ENCODE measurements around the gene ZC3H4.
A peak's percentile ranks its signal among the peaks of the same experiment; 100 is the strongest.
"Not testable (repeated sequence)": the region's sequence is repeated elsewhere in the genome, so short reads cannot be mapped to it uniquely, and the experiment has no call there.

Gene ZC3H4

DNA sequence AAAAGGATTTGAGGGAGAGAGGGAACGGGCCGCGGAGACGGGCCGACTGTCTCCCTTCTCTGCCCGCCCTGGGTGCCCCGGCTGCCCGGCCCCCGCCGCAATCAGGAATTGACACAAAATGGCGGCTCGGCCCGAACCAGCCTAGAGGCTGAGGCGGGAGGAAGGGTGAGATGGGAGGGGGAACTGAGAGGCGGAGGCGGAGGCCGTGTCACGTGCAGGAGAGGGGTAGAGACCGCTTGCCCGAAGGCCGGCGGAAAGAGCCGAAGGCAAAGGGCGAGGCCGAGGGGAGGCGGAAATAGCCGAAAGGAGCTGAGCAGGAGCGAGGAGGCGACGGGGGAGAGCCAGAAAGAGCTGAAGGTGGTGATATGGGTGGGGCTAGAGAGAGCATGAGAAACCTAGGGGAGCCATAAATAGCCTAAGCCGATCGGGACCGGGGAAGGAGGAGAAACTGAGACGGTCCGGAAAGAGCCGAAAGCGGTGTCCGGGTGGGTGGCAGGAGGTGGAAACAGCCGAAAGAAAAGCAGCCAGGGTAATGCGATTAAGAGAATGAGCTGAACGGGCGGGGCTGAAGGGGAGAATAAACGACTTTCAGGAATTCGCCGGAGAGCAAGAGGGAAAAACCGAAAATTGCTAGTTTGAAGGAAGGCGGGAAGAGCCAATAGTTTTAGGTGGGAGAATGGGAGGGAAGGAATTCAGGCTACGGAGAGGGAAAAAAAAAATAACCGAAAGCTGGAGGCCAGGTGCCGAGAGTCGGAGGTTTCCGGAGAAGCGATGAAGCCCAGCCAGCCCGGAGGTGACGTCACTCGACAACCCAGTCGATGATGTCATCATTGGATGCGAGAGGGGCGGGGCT lies at the start of gene ZC3H4:
Gene ZC3H4, minus strand, starts transcription at position 780 of the 853 bp plus-strand sequence. CDS start 1,192 bp downstream, outside the sequence.
- peak; percentile 97 to 99 for DNase-seq (ENCODE audit: extremely low read depth in 1 of 2, low read depth in 1 of 2)

DNA sequence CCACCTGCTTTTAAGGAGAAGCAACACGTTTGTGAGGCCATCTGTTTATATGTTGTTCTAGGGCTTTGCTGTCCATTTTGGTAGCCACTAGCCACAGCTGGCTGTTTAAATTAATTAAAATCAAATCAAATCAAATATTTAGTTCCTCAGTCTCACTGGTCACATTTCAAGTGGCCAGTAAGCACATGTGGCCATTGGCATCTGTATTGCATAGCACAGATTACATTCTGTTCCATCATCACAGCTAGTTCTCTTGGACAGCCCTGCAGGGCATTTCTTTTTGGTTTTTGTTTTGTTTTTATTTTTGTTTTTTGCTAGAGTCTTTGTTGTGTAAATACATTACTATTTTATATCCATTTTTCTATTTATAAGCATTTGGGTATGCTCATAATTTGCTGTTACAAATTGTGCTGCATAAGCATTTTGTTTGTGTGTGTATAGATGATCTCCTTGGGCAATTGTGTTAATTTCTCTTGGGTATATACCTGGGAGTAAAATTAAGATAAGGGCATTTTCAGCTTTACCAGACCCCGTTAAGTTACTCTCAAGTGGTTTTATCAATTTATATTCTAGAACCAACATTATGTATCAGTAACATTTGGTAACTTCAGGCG lies 48.4 kb upstream of the ZC3H4 start:
- no peak for DNase-seq (ENCODE audit: extremely low read depth in 1 of 2, low read depth in 1 of 2)

- no peak for DNase-seq (ENCODE audit: extremely low read depth in 1 of 2, low read depth in 1 of 2)
These were observed 45.4 kb upstream of the ZC3H4 start for GRCh38 chr19:47158879-47159503.

GRCh38 chr19:47158367-47158791 lies 44.8 kb upstream of the ZC3H4 start:
- no peak for DNase-seq (ENCODE audit: extremely low read depth in 1 of 2, low read depth in 1 of 2)

GRCh38 chr19:47157431-47158321 lies 44.1 kb upstream of the ZC3H4 start:
- no peak for DNase-seq (ENCODE audit: extremely low read depth in 1 of 2, low read depth in 1 of 2)

- no peak for DNase-seq (ENCODE audit: extremely low read depth in 1 of 2, low read depth in 1 of 2)
These were observed 43.4 kb upstream of the ZC3H4 start for GRCh38 chr19:47156861-47157430.

DNA sequence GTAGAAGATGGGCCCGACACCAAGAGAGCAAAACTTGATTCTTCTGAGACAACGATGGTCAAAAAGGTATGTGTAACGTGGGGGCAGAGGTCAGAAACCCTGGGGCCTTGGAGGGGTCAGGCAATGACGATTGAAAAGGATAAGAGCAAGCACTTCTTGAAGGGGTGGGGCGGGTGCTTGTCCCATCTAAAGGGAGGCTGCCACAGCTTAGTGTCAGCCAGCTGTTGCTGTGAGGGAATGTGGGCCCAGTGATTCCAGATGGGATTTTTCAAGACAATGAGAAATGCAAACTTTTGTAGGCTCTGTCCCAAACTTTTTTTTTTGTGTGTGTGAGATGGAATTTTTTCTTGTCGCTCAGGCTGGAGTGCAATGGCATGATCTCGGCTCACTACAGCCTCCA lies 41.6 kb upstream of the ZC3H4 start:
- no peak for DNase-seq (ENCODE audit: extremely low read depth in 1 of 2, low read depth in 1 of 2)

GRCh38 chr19:47153266-47153665 lies 39.7 kb upstream of the ZC3H4 start:
- DNase-seq (ENCODE audit: extremely low read depth in 1 of 2, low read depth in 1 of 2), result no peak

DNA sequence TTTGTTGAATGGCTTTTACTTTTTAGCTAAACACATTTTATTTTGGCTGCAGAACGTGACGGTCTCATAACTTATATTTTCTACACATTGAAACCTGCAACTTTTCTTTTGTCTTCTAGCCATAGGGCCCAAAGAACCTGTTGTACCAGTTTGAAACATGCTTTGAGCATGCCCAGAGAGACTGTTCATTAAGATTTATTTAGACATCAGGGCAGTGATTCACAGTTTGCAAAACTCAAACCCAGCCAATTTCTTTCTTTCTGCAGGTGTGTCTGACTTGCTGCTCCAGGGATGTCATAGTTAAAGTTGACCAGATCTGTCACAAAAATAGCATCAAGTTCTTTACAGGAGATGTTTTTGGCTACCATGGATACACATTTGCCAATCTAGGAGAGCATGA lies 39.1 kb upstream of the ZC3H4 start:
- no peak for DNase-seq (ENCODE audit: extremely low read depth in 1 of 2, low read depth in 1 of 2)

DNA sequence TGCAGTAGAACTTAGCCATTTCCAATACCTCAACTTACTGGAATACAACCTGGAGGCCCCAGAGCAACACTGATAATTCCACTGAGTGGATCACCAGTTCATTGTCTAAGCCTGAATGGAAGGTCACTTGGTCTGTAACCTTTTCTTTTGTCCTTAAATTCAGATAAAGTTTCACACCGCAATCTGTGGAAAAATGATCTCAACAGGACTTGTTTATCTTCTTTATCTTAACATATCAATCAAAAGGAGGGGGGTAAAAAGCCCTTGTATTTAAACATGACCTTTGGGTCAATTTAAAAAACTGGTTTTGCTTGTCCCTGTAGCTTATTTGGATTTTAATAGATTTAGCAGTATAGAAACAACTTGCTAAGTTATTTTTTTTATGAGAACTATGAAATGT lies 38.6 kb upstream of the ZC3H4 start:
- DNase-seq (ENCODE audit: extremely low read depth in 1 of 2, low read depth in 1 of 2), result no peak

- DNase-seq (ENCODE audit: extremely low read depth in 1 of 2, low read depth in 1 of 2), result no peak
These were observed 38.1 kb upstream of the ZC3H4 start for GRCh38 chr19:47151627-47152026.

GRCh38 chr19:47146920-47147319 lies 33.3 kb upstream of the ZC3H4 start:
- no peak for DNase-seq (ENCODE audit: extremely low read depth in 1 of 2, low read depth in 1 of 2)

- no peak for DNase-seq (ENCODE audit: extremely low read depth in 1 of 2, low read depth in 1 of 2)
These were observed 32.3 kb upstream of the ZC3H4 start for GRCh38 chr19:47145639-47146486.

DNA sequence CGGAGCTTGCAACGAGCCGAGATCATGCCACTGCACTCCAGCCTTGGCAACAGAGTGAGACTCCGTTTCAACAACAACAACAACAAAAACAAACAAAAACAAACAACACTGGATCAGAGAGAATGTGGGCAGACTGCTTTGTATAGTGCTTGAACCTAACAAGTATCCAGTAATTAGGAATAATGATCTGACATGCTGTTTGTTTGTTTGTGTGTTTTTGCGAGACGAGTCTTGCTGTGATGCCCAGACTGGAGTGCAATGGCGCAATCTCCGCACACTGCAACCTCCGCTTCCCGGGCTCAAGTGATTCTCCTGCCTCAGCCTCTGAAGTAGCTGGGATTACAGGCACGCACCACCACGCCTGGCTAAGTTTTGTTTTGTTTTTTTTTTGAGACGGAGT lies 31.1 kb upstream of the ZC3H4 start:
- DNase-seq (ENCODE audit: extremely low read depth in 1 of 2, low read depth in 1 of 2), result no peak

DNA sequence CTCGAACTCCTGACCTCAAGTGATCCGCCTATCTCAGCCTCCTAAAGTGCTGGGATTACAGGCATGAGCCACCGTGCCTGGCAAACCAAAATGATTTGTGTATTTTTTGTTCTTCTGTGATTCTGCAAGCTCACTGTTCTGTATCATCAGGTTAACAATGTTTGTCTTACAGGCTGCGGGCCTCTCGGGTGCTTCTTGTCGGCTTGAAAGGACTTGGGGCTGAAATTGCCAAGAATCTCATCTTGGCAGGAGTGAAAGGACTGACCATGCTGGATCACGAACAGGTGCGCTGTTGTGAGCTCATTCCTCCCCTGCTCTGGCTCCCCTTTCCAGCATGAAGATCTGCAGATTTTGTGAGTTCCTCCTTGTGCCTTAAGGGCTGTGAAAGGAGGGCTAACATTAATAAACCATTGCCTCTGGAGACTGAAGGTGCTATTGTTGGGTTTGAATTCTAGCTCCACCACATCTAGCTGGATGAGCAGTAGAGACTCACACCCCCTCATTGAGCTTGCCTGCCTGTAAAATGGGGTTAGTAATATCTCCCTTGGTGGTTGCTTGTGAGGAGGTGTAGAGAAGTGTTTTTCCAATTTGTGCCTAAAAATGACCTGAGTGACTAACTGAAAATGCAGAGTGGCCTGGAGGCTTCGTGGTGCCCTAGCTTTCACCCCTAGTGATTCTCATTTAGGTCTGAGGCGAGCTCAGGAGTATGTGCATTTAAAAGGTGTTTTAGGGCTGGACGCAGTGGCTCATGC lies 29.9 kb upstream of the ZC3H4 start:
- no peak for DNase-seq (ENCODE audit: extremely low read depth in 1 of 2, low read depth in 1 of 2)

GRCh38 chr19:47142779-47143178 lies 29.2 kb upstream of the ZC3H4 start:
- DNase-seq (ENCODE audit: extremely low read depth in 1 of 2, low read depth in 1 of 2), result no peak

GRCh38 chr19:47141695-47142094 lies 28.1 kb upstream of the ZC3H4 start:
- no peak for DNase-seq (ENCODE audit: extremely low read depth in 1 of 2, low read depth in 1 of 2)

DNA sequence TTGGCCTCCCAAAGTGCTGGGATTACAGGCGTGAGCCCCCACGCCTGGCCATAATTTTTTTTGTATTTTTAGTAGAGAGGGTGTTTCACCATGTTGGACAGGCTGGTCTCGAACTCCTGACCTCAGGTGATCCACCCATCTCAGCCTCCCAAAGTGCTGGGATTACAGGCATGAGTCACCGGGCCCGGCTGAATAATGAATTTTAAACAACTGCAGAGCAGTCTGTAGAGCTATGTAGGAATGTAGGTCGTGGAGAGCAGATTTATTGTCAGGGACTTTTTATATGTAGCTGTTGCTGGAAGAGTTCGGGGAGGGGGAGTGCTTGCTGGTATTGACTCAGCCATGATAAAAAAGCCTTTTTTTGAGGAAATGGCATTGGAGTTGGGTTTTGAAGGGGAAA lies 27.7 kb upstream of the ZC3H4 start:
- not testable (repeated sequence) for DNase-seq (ENCODE audit: extremely low read depth in 1 of 2, low read depth in 1 of 2)

DNA sequence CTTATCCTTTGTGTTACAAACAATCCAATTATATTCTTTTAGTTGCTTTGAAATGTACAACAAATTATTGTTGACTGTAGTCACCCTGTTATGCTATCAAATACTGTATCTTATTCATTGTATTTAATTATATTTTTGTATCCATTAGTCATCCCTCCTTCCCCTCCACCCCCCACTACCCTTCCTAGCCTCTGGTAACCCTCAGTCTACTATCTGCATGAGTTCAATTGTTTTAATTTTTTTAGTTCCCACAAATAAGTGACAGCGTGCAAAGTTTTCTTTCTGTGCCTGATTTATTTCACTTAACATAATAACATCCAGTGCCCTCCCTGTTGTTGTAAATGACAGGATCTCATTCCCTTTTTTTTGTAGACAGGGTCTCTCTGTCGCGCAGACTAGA lies 21.6 kb upstream of the ZC3H4 start:
- DNase-seq (ENCODE audit: extremely low read depth in 1 of 2, low read depth in 1 of 2), result no peak

All from stimulated activated CD8-positive, alpha-beta memory T cell treated with anti-CD3 and anti-CD28 coated beads, Interleukin-7, amount 100 ng/mL, for 48 hours (primary cell).